Measurements from ENCODE around the gene ADGRD1.

DNA sequence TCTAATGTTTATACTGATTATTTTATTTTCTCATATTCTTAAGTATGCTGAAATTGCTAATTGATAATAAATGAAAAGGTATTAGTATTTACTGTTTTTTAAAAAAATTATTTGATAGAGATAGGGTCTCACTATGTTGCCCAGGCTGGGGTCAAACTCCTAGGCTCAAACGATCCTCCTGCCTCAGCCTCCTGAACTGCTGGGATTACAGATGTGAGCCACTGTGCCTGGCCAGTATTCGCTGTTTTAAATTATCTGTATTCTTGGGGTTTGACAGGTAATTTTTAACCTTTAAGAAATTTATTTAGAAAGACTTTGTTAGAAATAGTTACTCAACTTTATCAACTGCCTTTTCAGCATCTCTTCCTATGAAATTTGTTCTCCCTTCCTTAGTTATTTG lies 49.6 kb upstream of the ADGRD1 start:
- TF ChIP-seq TAF1 (IDR thresholded peaks at IDR 0.05; ENCODE audit: low read depth, low read length) (no peak), POLR2A (IDR thresholded peaks at IDR 0.05; ENCODE audit: low read depth, low read length) (no peak), SPI1 (IDR thresholded peaks at IDR 0.05; ENCODE audit: low read depth, low read length) (no peak), POLR2AphosphoS5 (IDR thresholded peaks at IDR 0.05; ENCODE audit: low read depth, low read length) (no peak)
